ENCODE data around the gene PLXNA4. TPM values are rescaled to one million over a fixed set of nuclear protein-coding genes. Genes with fewer than 3 reads are reported as not detected.

PLXNA4 gene
- polyA plus RNA-seq, 3 donors, result 14.2 to 15.0 (median 14.6) TPM

- DNase-seq, result no peak
Measured at GRCh38 chr7:132508724-132509353, 67.4 kb downstream of the PLXNA4 start.

- DNase-seq, result no peak
Measured at GRCh38 chr7:132504852-132505251, 71.4 kb downstream of the PLXNA4 start.

GRCh38 chr7:132504071-132504470, 72.2 kb downstream of the PLXNA4 start:
- no peak for DNase-seq

GRCh38 chr7:132503415-132503814, 72.9 kb downstream of the PLXNA4 start:
- DNase-seq, result no peak

- no peak for DNase-seq
Measured at GRCh38 chr7:132501956-132502355, 74.3 kb downstream of the PLXNA4 start.

- DNase-seq, result no peak
Measured at GRCh38 chr7:132500727-132501440, 75.4 kb downstream of the PLXNA4 start.

GRCh38 chr7:132499487-132499886, 76.8 kb downstream of the PLXNA4 start:
- no peak for DNase-seq

GRCh38 chr7:132499065-132499464, 77.2 kb downstream of the PLXNA4 start:
- no peak for DNase-seq

- no peak for DNase-seq
Measured at GRCh38 chr7:132498319-132498718, 78.0 kb downstream of the PLXNA4 start.

- no peak for DNase-seq
Measured at GRCh38 chr7:132497098-132497497, 79.2 kb downstream of the PLXNA4 start.

GRCh38 chr7:132495936-132496335, 80.3 kb downstream of the PLXNA4 start:
- DNase-seq, result no peak

GRCh38 chr7:132494474-132494873, 81.8 kb downstream of the PLXNA4 start:
- DNase-seq, result no peak

- no peak for DNase-seq
Measured at GRCh38 chr7:132492823-132493445, 83.3 kb downstream of the PLXNA4 start.

GRCh38 chr7:132491391-132491945, 84.8 kb downstream of the PLXNA4 start:
- no peak for DNase-seq

GRCh38 chr7:132490474-132490873, 85.8 kb downstream of the PLXNA4 start:
- no peak for DNase-seq

- no peak for DNase-seq
Measured at GRCh38 chr7:132489776-132490237, 86.5 kb downstream of the PLXNA4 start.

- DNase-seq, result no peak
Measured at GRCh38 chr7:132488634-132489302, 87.5 kb downstream of the PLXNA4 start.

GRCh38 chr7:132486274-132486610, 90.0 kb downstream of the PLXNA4 start:
- no peak for DNase-seq

GRCh38 chr7:132485600-132486273, 90.5 kb downstream of the PLXNA4 start:
- DNase-seq, result no peak

- peak; percentile 81 for DNase-seq
Measured at GRCh38 chr7:132485136-132485535, 91.1 kb downstream of the PLXNA4 start.

GRCh38 chr7:132482866-132483265, 93.4 kb downstream of the PLXNA4 start:
- DNase-seq, result no peak

- DNase-seq, result no peak
Measured at GRCh38 chr7:132480534-132480933, 95.7 kb downstream of the PLXNA4 start.
